ENCODE results near the gene DTNB.
"Not testable (repeated sequence)": the region's sequence is repeated elsewhere in the genome, so short reads cannot be mapped to it uniquely, and the experiment has no call there.

The DTNB gene

GRCh38 chr2:25587361-25587760 is 86.0 kb downstream of the DTNB start:
- no peak for DNase-seq (ENCODE audit: low spot score)

DNA sequence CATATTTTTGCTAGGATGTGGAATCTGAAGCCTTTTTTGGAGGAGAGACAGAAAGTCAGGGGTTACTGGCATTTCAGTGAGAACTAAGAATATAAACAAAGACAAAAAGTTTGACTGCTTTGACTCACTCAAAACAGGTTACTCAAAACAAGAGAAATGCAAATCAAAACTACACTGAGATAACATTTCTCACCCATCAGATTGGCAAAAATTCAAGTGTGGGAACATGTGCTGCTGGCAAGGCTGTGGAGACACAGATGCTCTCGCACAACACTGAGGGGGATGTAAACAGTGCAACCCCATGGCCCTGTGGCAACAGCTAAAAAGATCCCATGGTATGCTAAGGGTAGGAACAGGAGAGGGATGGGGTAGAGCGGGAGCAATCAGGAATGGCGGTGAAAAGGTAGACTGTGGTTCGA is 86.6 kb downstream of the DTNB start:
- DNase-seq (ENCODE audit: low spot score) = peak; percentile 17

DNA sequence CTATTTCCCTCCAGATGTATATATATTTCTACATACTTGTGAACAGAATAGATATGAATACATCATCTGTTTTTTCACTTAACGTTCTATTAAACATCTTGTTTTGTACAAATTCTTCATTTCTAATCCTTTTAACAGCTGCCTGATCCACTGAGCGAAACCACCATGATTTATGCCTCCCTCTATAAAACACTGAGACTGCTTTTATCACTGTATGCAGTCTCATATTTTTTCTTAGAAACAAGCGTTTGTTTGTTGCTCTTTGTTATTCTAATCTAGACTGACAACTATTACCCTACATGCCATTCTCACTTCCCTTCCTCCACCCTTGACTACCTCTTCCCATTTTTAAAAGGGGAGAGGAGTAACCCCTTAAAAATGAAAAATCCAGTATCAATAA is 88.2 kb downstream of the DTNB start:
- DNase-seq (ENCODE audit: low spot score) = no peak

DNA sequence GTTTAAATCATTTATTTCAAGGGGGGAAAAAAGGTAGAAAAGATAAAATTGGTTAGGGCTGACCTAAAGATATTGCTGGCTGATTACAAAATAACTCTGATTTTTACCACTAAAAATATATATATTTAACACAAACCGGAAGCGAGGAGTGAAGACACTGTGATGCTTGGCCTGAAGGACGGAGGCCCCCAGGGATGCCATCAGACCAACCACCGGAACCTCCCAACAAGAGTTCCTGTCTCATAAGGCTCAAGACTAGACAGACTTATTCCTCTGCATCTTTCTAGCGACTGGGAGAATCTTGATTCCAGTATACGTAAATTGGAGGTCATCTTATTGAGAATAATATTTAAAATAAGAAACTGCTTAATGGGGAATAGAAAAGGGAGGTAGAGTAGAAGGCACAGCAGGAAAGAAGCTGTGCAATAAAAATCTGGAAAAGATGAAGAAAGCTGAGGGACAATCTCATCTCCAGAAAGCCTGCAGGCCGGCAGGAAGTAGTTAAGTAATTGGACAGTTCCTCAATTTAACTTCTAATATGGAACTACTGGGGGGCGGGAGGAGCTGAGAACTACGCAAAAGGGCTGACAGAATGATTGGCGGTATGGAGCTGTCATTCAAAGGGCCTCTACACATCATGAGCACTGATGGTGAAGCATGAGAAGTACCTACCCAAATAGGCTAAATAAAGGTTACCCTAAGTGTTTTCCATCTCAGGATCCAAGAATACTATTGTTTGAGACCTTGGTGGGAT is 91.1 kb downstream of the DTNB start:
- no peak for DNase-seq (ENCODE audit: low spot score)

GRCh38 chr2:25576596-25576995 is 96.8 kb downstream of the DTNB start:
- DNase-seq (ENCODE audit: low spot score) = no peak

- no peak for DNase-seq (ENCODE audit: low spot score)
Measured at GRCh38 chr2:25572638-25573037, 100.7 kb downstream of the DTNB start.

DNA sequence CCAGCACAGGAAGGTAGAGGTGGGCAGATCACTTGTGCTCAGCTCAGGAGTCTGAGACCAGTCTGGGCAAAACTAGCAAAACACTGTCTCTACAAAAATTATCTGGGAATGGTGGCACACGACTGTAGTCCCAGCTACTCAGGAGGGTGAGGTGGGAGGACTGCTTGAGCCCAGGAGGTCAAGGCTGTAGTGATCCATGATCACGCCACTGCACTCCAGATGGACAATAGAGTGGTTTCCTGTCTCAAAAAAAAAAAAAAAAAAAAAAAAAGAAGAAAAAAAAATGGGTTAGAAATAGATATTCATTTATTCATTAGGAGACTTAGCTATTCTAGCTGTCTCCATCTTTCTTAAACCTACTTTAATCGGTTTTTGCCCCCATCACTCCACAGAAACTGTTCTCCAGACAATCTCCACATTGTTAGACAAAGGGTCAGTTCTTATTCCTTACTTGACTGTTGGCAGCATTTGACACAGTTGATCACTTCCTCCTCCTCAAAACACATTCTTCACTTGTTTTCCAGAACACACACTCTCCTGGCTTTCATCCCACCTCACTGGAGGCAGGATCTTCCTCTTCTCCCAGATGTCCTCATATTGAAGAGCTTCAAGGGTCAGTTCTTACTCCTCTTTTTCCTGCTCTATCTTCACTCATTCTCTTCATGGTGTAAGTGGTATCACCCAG is 103.1 kb downstream of the DTNB start:
- DNase-seq (ENCODE audit: low spot score) = no peak

GRCh38 chr2:25567406-25567805 is 106.0 kb downstream of the DTNB start:
- DNase-seq (ENCODE audit: low spot score) = no peak

GRCh38 chr2:25566694-25567093 is 106.7 kb downstream of the DTNB start:
- no peak for DNase-seq (ENCODE audit: low spot score)

DNA sequence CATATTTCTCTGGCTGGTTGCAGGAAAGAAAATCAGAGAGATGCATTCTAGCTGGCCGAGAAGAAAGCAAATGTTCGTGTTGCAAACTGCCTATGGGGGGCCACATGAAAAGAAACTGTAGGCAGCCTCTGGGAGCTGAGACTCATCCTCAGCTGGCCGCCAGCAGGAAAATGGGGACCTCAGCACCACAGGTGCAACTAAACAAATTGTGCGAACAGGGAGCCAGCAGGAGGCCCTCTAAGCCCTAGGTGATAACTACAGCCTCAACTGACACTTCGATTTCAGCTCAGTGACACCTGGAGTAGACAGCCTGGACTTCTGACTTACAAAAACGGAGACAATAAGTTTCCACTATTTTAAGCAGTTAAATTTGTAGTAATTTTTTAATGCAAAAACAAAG is 107.3 kb downstream of the DTNB start:
- DNase-seq (ENCODE audit: low spot score) = no peak

GRCh38 chr2:25561136-25561850 is 112.1 kb downstream of the DTNB start:
- no peak for DNase-seq (ENCODE audit: low spot score)

DNA sequence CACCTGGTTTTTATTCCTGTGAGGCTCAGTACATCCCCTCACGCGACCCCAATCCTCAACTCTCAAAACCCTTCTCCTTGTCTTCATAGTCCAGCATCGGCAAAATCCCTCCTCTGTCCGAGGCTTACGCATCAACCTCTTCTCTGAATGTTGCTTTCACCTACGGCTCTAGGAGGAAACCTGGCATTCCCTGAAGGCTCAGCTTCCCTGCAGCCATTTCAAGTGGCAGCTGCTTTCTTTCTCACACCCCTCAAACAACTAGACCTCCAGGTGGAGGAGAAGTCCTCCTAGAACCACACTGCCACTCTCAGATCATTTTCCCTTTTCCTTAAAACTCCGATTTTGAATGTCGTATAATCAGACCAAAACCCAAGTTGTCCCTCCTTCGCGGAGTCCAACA is 114.2 kb downstream of the DTNB start:
- DNase-seq (ENCODE audit: low spot score) = no peak

GRCh38 chr2:25558262-25558661 is 115.1 kb downstream of the DTNB start:
- DNase-seq (ENCODE audit: low spot score) = no peak

- no peak for DNase-seq (ENCODE audit: low spot score)
Measured at GRCh38 chr2:25557179-25558036, 116.0 kb downstream of the DTNB start.

GRCh38 chr2:25552318-25552717 is 121.1 kb downstream of the DTNB start:
- no peak for DNase-seq (ENCODE audit: low spot score)

GRCh38 chr2:25551316-25551715 is 122.1 kb downstream of the DTNB start:
- no peak for DNase-seq (ENCODE audit: low spot score)

DNA sequence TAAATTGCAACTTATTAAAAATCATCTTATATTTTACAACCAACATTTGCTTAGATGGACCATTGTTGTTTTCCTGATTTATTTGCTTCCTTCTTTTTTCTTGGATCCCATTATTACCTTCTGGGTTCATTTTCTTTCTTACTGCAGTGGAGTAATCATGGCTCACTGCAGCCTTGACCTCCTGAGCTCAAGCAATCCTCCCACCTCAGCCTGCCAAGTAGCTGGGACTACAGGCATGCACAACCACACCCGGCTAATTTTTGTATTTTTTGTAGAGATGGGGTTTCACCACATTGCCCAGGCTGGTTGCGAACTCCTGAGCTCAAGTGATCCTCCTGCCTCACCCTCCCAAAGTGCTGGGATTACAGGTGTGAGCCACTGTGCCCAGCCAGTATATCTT is 123.8 kb downstream of the DTNB start:
- DNase-seq (ENCODE audit: low spot score) = not testable (repeated sequence)

DNA sequence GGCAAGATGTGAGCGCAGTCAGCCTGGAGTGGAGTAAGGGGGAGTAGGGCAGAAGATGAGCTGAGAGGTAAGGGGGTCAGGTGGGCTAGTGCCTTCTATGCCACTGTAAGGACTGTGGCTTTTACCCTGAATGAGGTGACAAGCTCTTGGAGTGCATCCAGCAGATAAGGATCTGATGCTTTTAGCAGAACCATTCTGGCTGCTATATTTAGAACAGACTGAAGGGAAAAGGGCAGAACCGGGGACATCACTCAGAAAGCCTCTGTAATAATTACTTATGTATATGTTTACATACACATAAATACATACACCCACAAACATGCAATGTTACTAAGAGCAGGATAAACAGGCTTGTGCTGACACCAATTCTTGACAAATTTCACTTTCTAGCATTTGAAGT is 124.8 kb downstream of the DTNB start:
- no peak for DNase-seq (ENCODE audit: low spot score)

GRCh38 chr2:25546852-25547251 is 126.5 kb downstream of the DTNB start:
- no peak for DNase-seq (ENCODE audit: low spot score)

DNA sequence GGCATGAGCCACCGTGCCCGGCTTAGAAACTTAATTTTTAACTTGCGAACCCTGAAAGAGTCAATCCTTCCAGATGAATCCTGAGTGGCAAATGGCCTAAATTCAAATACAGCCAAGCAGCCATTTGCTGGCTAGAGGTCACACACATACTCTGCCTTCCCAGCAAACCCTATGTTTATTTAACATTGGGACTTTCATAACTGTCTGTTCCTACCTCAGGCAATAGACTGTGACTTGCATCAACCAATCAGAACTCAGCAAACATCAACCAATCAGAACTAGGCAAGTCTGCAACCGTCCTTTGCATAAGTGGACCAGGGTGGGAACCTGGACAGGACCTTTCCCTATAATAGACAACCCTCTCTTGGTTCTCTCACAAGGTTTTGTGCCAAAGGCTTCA is 127.5 kb downstream of the DTNB start:
- no peak for DNase-seq (ENCODE audit: low spot score)

- DNase-seq (ENCODE audit: low spot score) = no peak
Measured at GRCh38 chr2:25544445-25544844, 128.9 kb downstream of the DTNB start.

DNA sequence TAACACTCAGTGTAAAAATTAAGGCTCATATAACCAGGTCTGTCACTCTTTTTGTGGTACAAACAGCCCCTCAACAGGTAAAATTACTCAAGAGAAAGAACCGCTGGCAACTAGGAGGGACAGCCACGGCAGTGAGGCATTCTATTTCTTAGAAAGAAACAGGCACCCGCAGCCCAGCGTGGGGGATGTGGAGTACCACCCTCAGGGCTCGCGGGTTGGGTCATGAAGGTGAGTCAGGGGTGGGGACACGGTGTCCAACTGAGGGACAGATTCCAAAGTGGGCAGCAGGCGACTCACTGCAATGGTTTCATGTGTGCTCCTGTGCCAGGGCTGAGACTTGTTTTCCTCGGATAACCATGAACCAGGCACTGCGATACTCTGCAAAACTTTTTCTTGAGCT is 129.4 kb downstream of the DTNB start:
- no peak for DNase-seq (ENCODE audit: low spot score)

Data from D341Med (cell line).